ENCODE data around the gene NUMB.
A peak's percentile ranks its signal among the peaks of the same experiment; 100 is the strongest.

Gene NUMB

GRCh38 chr14:73458183-73458976 lies at the start of gene NUMB:
Gene NUMB, minus strand, starts transcription at chr14:73458546. Its CDS starts 102,795 bp downstream, at chr14:73355751.
- FAIRE-seq = peak; percentile 95

GRCh38 chr14:73503648-73504047 lies 45.3 kb upstream of the NUMB start:
- FAIRE-seq = no peak

- FAIRE-seq = no peak
Observed at GRCh38 chr14:73502017-73502619, 43.8 kb upstream of the NUMB start.

GRCh38 chr14:73500360-73500759 lies 42.0 kb upstream of the NUMB start:
- no peak for FAIRE-seq

- no peak for FAIRE-seq
Observed at GRCh38 chr14:73494593-73494992, 36.2 kb upstream of the NUMB start.

- no peak for FAIRE-seq
Observed at GRCh38 chr14:73492670-73493069, 34.3 kb upstream of the NUMB start.

- FAIRE-seq = no peak
Observed at GRCh38 chr14:73492043-73492552, 33.8 kb upstream of the NUMB start.

GRCh38 chr14:73491256-73492042 lies 33.1 kb upstream of the NUMB start:
- no peak for FAIRE-seq

- FAIRE-seq = no peak
Observed at GRCh38 chr14:73489481-73490175, 31.3 kb upstream of the NUMB start.

- FAIRE-seq = no peak
Observed at GRCh38 chr14:73478684-73479083, 20.3 kb upstream of the NUMB start.

- no peak for FAIRE-seq
Observed at GRCh38 chr14:73477618-73478266, 19.4 kb upstream of the NUMB start.

GRCh38 chr14:73476451-73476931 lies 18.1 kb upstream of the NUMB start:
- no peak for FAIRE-seq

- no peak for FAIRE-seq
Observed at GRCh38 chr14:73474952-73475351, 16.6 kb upstream of the NUMB start.

GRCh38 chr14:73472185-73473114 lies 14.1 kb upstream of the NUMB start:
- FAIRE-seq = no peak

GRCh38 chr14:73471582-73472184 lies 13.3 kb upstream of the NUMB start:
- no peak for FAIRE-seq

GRCh38 chr14:73468828-73469375 lies 10.6 kb upstream of the NUMB start:
- FAIRE-seq = no peak

GRCh38 chr14:73467800-73468199 lies 9.5 kb upstream of the NUMB start:
- no peak for FAIRE-seq

GRCh38 chr14:73467377-73467776 lies 9.0 kb upstream of the NUMB start:
- no peak for FAIRE-seq

- no peak for FAIRE-seq
Observed at GRCh38 chr14:73466861-73467260, 8.5 kb upstream of the NUMB start.
